ENCODE measurements around the gene EHF. TPM values are rescaled to one million over a fixed set of nuclear protein-coding genes. Genes with fewer than 3 reads are reported as not detected.

The EHF gene
- total and polyA plus RNA-seq, 12 donors: 0.11 to 6.8 (median 0.76) TPM

DNA sequence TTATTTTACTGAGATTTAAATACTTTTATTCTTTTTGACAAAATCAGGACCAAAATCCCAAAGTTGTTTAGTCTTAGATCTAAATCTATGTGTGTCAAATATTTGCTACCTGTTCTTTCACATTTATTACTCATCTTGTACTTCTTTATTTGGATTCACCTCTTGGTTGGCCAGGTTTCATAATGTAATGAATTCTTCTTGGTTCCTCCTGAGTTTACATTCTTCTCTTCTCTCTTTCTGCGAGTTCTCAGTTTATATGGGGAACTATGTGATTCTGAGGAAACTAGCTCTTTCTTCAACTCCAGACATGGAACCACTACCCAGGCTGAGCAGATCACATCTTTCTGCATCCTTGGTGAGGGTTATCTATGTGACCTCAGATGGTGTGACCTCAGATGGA lies 50.2 kb downstream of the EHF start:
- intact Hi-C loops (cut with DNase I): no loop called here
- no peaks in the 10 kb centered on the region for H3K4me1 ChIP-seq (replicated peaks in 1 of 2)
- WGBS, 4 donors: 67 to 83% (median 80%) methylated on average over 1 of the region's 1 CpG
- TF ChIP-seq, protein P1, sequence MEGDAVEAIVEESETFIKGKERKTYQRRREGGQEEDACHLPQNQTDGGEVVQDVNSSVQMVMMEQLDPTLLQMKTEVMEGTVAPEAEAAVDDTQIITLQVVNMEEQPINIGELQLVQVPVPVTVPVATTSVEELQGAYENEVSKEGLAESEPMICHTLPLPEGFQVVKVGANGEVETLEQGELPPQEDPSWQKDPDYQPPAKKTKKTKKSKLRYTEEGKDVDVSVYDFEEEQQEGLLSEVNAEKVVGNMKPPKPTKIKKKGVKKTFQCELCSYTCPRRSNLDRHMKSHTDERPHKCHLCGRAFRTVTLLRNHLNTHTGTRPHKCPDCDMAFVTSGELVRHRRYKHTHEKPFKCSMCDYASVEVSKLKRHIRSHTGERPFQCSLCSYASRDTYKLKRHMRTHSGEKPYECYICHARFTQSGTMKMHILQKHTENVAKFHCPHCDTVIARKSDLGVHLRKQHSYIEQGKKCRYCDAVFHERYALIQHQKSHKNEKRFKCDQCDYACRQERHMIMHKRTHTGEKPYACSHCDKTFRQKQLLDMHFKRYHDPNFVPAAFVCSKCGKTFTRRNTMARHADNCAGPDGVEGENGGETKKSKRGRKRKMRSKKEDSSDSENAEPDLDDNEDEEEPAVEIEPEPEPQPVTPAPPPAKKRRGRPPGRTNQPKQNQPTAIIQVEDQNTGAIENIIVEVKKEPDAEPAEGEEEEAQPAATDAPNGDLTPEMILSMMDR (IDR thresholded peaks at IDR 0.05): no peak
- TF ChIP-seq POLR2A (IDR thresholded peaks at IDR 0.05): no peak
- no peak overlapping the region for H3K4me3 ChIP-seq
- no peaks in the 10 kb centered on the region for H3K36me3 ChIP-seq (replicated peaks in 1 of 2)
- DNase-seq: no peak
- H3K27me3 ChIP-seq: no peaks in the 10 kb centered on the region
- no peak overlapping the region for H3K27ac ChIP-seq
- no peaks in the 10 kb centered on the region for H3K9me3 ChIP-seq (replicated peaks in 1 of 3)

DNA sequence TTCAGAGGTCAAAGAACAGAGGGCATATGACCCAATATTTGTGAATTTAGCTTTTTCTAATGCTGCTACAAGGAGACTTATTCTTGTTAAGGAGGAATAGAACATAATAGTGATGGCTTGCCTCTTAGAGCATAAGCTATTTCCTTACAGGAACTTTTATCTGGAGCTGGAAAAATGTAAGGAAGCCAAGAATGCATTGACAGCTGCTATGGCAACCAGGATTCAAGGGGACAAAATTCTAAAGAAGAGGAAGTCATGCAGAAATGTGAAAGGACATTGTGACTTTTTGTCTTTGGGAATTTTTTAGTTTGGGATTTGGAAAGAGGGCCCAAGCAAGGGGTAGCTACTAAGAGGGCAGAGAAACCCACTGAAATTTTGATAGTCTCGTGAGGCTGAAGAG lies 51.1 kb downstream of the EHF start:
- no peak overlapping the region for H3K4me3 ChIP-seq
- H3K27ac ChIP-seq: no peak overlapping the region
- intact Hi-C loops (cut with DNase I): no loop called here
- WGBS, 4 donors: 81 to 91% (median 85%) methylated on average over 1 of the region's 1 CpG
- TF ChIP-seq, protein P1 (IDR thresholded peaks at IDR 0.05): no peak
- TF ChIP-seq POLR2A (IDR thresholded peaks at IDR 0.05): no peak
- H3K36me3 ChIP-seq (replicated peaks in 1 of 2): no peaks in the 10 kb centered on the region
- DNase-seq: no peak
- no peaks in the 10 kb centered on the region for H3K4me1 ChIP-seq (replicated peaks in 1 of 2)
- H3K9me3 ChIP-seq (replicated peaks in 1 of 3): no peaks in the 10 kb centered on the region
- H3K27me3 ChIP-seq: no peaks in the 10 kb centered on the region

DNA sequence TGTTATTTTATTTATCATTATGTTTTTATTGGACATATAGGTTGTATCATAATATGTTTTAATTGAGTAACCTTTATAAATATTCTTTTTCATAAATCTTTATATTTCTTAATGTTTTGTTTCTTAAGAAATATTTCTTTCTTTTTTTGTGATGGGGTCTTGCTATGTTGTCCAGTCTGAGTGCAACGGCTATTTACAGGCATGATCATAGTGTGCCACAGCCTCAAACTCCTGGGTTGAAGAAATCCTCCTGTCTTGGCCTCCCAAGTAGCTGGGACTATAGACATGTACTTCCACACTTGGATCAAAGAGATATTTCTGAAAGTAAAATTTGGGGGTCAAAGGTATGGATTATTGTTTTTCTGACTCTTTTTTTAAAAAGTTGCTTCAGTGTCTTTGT lies 53.1 kb downstream of the EHF start:
- Histone ChIP-seq H3K27ac (no peak overlapping the region), H3K27me3 (no peaks in the 10 kb centered on the region), H3K36me3 (replicated peaks in 1 of 2) (no peaks in the 10 kb centered on the region), H3K9me3 (replicated peaks in 1 of 3) (no peaks in the 10 kb centered on the region), H3K4me1 (replicated peaks in 1 of 2) (no peaks in the 10 kb centered on the region), H3K4me3 (no peak overlapping the region)
- no peak for DNase-seq
- intact Hi-C loops (cut with DNase I): no loop called here
- WGBS, 4 donors: 0 to 91% (median 17%) methylated on average over 1 of the region's 1 CpG
- TF ChIP-seq, protein P1 (IDR thresholded peaks at IDR 0.05): no peak
- TF ChIP-seq POLR2A (IDR thresholded peaks at IDR 0.05): no peak

DNA sequence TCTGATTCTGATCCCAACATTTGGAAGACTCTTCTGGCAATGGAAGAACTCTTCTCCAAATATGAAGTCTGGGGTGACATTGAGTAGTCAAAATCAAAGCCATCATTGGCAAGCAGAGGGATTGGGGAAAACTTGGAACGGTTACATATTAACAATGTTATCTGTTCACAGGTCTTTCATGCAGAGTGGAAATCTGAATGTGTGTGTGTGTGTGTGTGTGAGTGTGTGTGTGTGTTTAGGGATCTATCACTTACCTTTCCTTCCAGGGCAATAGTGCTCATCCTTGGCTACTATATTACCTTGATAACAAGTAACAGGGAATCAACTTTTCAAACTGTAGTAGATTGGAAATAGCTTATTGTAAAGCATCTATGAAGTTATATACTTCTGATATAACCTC lies 55.3 kb downstream of the EHF start:
- Histone ChIP-seq H3K9me3 (replicated peaks in 1 of 3) (no peaks in the 10 kb centered on the region), H3K36me3 (replicated peaks in 1 of 2) (no peaks in the 10 kb centered on the region), H3K27me3 (no peaks in the 10 kb centered on the region), H3K27ac (no peak overlapping the region), H3K4me1 (replicated peaks in 1 of 2) (no peaks in the 10 kb centered on the region), H3K4me3 (no peak overlapping the region)
- DNase-seq: no peak
- WGBS, 4 donors: 88 to 90% (median 89%) methylated on average over 1 of the region's 1 CpG
- intact Hi-C loops (cut with DNase I): no loop called here
- TF ChIP-seq POLR2A (IDR thresholded peaks at IDR 0.05): no peak
- TF ChIP-seq, protein P1 (IDR thresholded peaks at IDR 0.05): no peak
